Neural cell (in vitro differentiated cells): ENCODE results near the gene ARHGAP10. TPM values are rescaled to one million over a fixed set of nuclear protein-coding genes. Genes with fewer than 3 reads are reported as not detected.

Experiments used
- H2AFZ ChIP-seq: fragments of 200-600, 300-800 bp; sonication (generic), shearing (Covaris generic); 2 replicates; pipeline ENCODE4 v1.6.0; 2014; ENCODE audit warnings: low read depth, mild to moderate bottlenecking, antibody characterized with exemption, low read length, moderate library complexity
- H3F3A ChIP-seq: fragments of 200-600 bp; shearing (Covaris generic); 2 replicates; pipeline ENCODE4 v1.6.1; 2016; ENCODE audit warnings: mild to moderate bottlenecking, moderate library complexity, mixed read lengths, antibody characterized with exemption, low read length; ENCODE audit not compliant: insufficient read depth, poor library complexity, severe bottlenecking
- H3K27ac ChIP-seq: fragments of 200-600, 300-800 bp; sonication (generic), shearing (Covaris generic); 2 replicates; pipeline ENCODE4 v1.5.1; 2014; ENCODE audit warnings: mild to moderate bottlenecking, low read length, moderate library complexity
- H3K27me3 ChIP-seq: fragments of 300-800, 200-600 bp; sonication (generic), shearing (Covaris generic); 2 replicates; pipeline ENCODE4 v1.6.0; 2014; ENCODE audit warnings: mild to moderate bottlenecking, low read depth, low read length, moderate library complexity; ENCODE audit not compliant: insufficient read depth
- H3K36me3 ChIP-seq: fragments of 300-800, 200-600 bp; sonication (generic), shearing (Covaris generic); 2 replicates; pipeline ENCODE4 v1.5.1; 2014; ENCODE audit warnings: mild to moderate bottlenecking, antibody characterized with exemption, low read length, moderate library complexity; ENCODE audit not compliant: insufficient read depth
- H3K4me2 ChIP-seq: fragments of 300-800, 200-600 bp; sonication (generic), shearing (Covaris generic); 2 replicates; pipeline ENCODE4 v1.6.0; 2014; ENCODE audit warnings: mild to moderate bottlenecking, low read length
- H3K4me3 ChIP-seq: fragments of 300-800, 200-600 bp; sonication (generic), shearing (Covaris generic); 2 replicates; pipeline ENCODE4 v1.5.1; 2014; ENCODE audit warnings: mild to moderate bottlenecking, low read length, moderate library complexity
- H3K79me2 ChIP-seq: fragments of 200-600 bp; shearing (Covaris generic); replicated peaks from 2 replicates; pipeline ENCODE4 v1.6.0; 2014; ENCODE audit warnings: mild to moderate bottlenecking, low read length, moderate library complexity; ENCODE audit not compliant: insufficient read depth
- H3K9ac ChIP-seq: fragments of 300-800, 200-600 bp; sonication (generic), shearing (Covaris generic); 2 replicates; pipeline ENCODE4 v1.6.1; 2016; ENCODE audit warnings: mild to moderate bottlenecking, low read length, mixed read lengths
- H3K9me2 ChIP-seq: fragments of 200-600 bp; shearing (Covaris generic); 2 replicates; pipeline ENCODE4 v1.6.1; 2016; ENCODE audit warnings: mild to moderate bottlenecking, low read length, mixed read lengths; ENCODE audit not compliant: insufficient read depth
- H3K9me3 ChIP-seq: fragments of 200-600, 300-800 bp; sonication (generic), shearing (Covaris generic); 2 replicates; pipeline ENCODE4 v1.6.1; 2016; ENCODE audit warnings: mild to moderate bottlenecking, mixed run types, low read length, moderate library complexity, mixed read lengths
- H4K20me1 ChIP-seq: fragments of 200-600 bp; shearing (Covaris generic); 2 replicates; pipeline ENCODE4 v1.6.1; 2016; ENCODE audit warnings: mild to moderate bottlenecking, mixed run types; ENCODE audit not compliant: insufficient read depth
- CTCF ChIP-seq: fragments of 450-650 bp; IDR thresholded peaks from 2 replicates; pipeline ENCODE4 v1.5.1; 2014; ENCODE audit warnings: antibody characterized with exemption, mild to moderate bottlenecking, moderate library complexity; ENCODE audit not compliant: poor library complexity, severe bottlenecking
- EP300 ChIP-seq: fragments of 450-650 bp; conservative IDR thresholded peaks from 2 replicates; pipeline ENCODE4 v1.6.1; 2014; ENCODE audit warnings: antibody characterized with exemption, mild to moderate bottlenecking, moderate library complexity; ENCODE audit not compliant: poor library complexity, severe bottlenecking
- EZH2 ChIP-seq: fragments of 200-600, 300-800 bp; shearing (Covaris generic), sonication (generic); IDR thresholded peaks from 2 replicates; pipeline ENCODE4 v1.6.1; 2014; ENCODE audit warnings: antibody characterized with exemption, low read length, borderline replicate concordance, mild to moderate bottlenecking; ENCODE audit not compliant: insufficient read depth, poor library complexity, severe bottlenecking
- MXI1 ChIP-seq: fragments of 450-650 bp; conservative IDR thresholded peaks from 2 replicates; pipeline ENCODE4 v1.6.1; 2014; ENCODE audit warnings: antibody characterized with exemption, mild to moderate bottlenecking; ENCODE audit not compliant: poor library complexity, severe bottlenecking
- POLR2AphosphoS5 ChIP-seq: IDR thresholded peaks from 2 replicates; pipeline ENCODE4 v1.6.1; 2012
- RAD21 ChIP-seq: fragments of 450-650 bp; conservative IDR thresholded peaks from 2 replicates; pipeline ENCODE4 v1.6.1; 2014; ENCODE audit warnings: antibody characterized with exemption, mild to moderate bottlenecking, moderate library complexity
- REST ChIP-seq: IDR thresholded peaks from 2 replicates; pipeline ENCODE4 v1.6.1; 2012; ENCODE audit warnings: borderline replicate concordance
- SMC3 ChIP-seq: fragments of 450-650 bp; conservative IDR thresholded peaks from 2 replicates; pipeline ENCODE4 v1.6.1; 2014; ENCODE audit warnings: antibody characterized with exemption, mild to moderate bottlenecking, moderate library complexity; ENCODE audit not compliant: poor library complexity
- TAF1 ChIP-seq: IDR thresholded peaks from 2 replicates; pipeline ENCODE4 v1.6.1; 2012; ENCODE audit warnings: low read depth
- polyA plus RNA-seq: library from polyadenylated mRNA; depleted of rRNA; stranded (reverse); fragments of >200 nt; gene quantifications from 2 replicates; pipeline ENCODE4 v1.2.3, GENCODE V29; 2014

The ARHGAP10 gene
- polyA plus RNA-seq, 1 donor from 2014 or later = 1.2 TPM

GRCh38 chr4:147821555-147821954 lies 89.7 kb downstream of the ARHGAP10 start:
- no peaks in the 10 kb centered on the region for H3K27me3 ChIP-seq
- no peak overlapping the region for H3K4me2 ChIP-seq
- no peaks in the 10 kb centered on the region for H3F3A ChIP-seq
- no peak overlapping the region for H3K9ac ChIP-seq
- H3K27ac ChIP-seq = no peak overlapping the region
- H3K9me3 ChIP-seq = no peaks in the 10 kb centered on the region
- no peaks in the 10 kb centered on the region for H4K20me1 ChIP-seq
- H3K9me2 ChIP-seq = no peaks in the 10 kb centered on the region
- TF ChIP-seq RAD21 = no peak
- no peak for TF ChIP-seq EZH2
- TF ChIP-seq MXI1 = no peak
- TF ChIP-seq EP300 = no peak
- no peak for TF ChIP-seq CTCF
- TF ChIP-seq SMC3 = no peak
- no peak for TF ChIP-seq REST
- TF ChIP-seq TAF1 = no peak
- TF ChIP-seq POLR2AphosphoS5 = no peak
- H3K36me3 ChIP-seq = no peaks in the 10 kb centered on the region
- no peak overlapping the region for H3K4me3 ChIP-seq
- no peaks in the 10 kb centered on the region for H3K79me2 ChIP-seq
- no peak overlapping the region for H2AFZ ChIP-seq

- Histone ChIP-seq H3K9me3 (no peaks in the 10 kb centered on the region), H3K9ac (no peak overlapping the region), H2AFZ (no peak overlapping the region), H3F3A (no peaks in the 10 kb centered on the region), H3K4me3 (no peak overlapping the region), H4K20me1 (no peaks in the 10 kb centered on the region), H3K9me2 (no peaks in the 10 kb centered on the region), H3K27me3 (no peaks in the 10 kb centered on the region), H3K27ac (no peak overlapping the region), H3K4me2 (no peak overlapping the region), H3K79me2 (no peaks in the 10 kb centered on the region), H3K36me3 (no peaks in the 10 kb centered on the region)
- no peak for TF ChIP-seq TAF1
- no peak for TF ChIP-seq REST
- TF ChIP-seq MXI1 = no peak
- TF ChIP-seq POLR2AphosphoS5 = no peak
- no peak for TF ChIP-seq CTCF
- TF ChIP-seq EP300 = no peak
- no peak for TF ChIP-seq SMC3
- TF ChIP-seq EZH2 = no peak
- no peak for TF ChIP-seq RAD21
These were observed 90.2 kb downstream of the ARHGAP10 start for GRCh38 chr4:147822128-147822527.
